Measurements from ENCODE around the gene TBC1D30.

DNA sequence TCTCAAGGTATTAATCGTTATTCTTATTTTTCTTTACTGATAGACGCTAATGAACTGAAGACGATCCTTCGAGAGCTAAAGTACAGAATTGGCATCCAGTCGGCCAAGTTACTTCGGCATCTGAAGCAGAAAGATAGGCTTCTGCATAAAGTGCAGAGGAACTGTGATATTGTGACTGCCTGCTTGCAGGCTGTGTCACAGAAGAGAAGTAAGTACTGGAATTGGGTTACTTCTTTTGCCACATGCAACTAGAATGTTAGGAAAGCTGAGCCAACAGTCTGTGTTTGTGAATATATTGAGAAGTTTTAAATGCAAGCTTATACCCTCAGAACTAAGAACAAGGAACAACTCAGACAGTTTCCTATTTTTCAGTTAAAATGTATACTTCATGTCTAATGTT, 38.6 kb upstream of the TBC1D30 start:
- TF ChIP-seq, protein P1, sequence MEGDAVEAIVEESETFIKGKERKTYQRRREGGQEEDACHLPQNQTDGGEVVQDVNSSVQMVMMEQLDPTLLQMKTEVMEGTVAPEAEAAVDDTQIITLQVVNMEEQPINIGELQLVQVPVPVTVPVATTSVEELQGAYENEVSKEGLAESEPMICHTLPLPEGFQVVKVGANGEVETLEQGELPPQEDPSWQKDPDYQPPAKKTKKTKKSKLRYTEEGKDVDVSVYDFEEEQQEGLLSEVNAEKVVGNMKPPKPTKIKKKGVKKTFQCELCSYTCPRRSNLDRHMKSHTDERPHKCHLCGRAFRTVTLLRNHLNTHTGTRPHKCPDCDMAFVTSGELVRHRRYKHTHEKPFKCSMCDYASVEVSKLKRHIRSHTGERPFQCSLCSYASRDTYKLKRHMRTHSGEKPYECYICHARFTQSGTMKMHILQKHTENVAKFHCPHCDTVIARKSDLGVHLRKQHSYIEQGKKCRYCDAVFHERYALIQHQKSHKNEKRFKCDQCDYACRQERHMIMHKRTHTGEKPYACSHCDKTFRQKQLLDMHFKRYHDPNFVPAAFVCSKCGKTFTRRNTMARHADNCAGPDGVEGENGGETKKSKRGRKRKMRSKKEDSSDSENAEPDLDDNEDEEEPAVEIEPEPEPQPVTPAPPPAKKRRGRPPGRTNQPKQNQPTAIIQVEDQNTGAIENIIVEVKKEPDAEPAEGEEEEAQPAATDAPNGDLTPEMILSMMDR (IDR thresholded peaks at IDR 0.05; ENCODE audit: low read length) = no peak
- TF ChIP-seq EZH2phosphoT487 (IDR thresholded peaks at IDR 0.05; ENCODE audit: low read length) (no peak), EZH2 (optimal IDR thresholded peaks at IDR 0.05; ENCODE audit: low read depth, low read length) (no peak)
